H9 (cell line): ENCODE results near the gene LHFPL6. TPM values are rescaled to one million over a fixed set of nuclear protein-coding genes. Genes with fewer than 3 reads are reported as not detected.

ENCODE experiments used
- DNase-seq: peaks from one replicate; pipeline ENCODE4 v3.0.0-alpha.2; 2017
- H2AFZ ChIP-seq: one replicate; pipeline ENCODE4 v1.6.1; 2013; ENCODE audit warnings: mild to moderate bottlenecking, low read length, control low read depth, moderate library complexity
- H2AK5ac ChIP-seq: 2 replicates; pipeline ENCODE4 v1.6.1; 2013; ENCODE audit warnings: low read length, control low read depth, mixed read lengths; ENCODE audit not compliant: insufficient read length
- H2BK120ac ChIP-seq: one replicate; pipeline ENCODE4 v1.6.1; 2013; ENCODE audit warnings: low read depth, mild to moderate bottlenecking, low read length, control low read depth, inconsistent platforms; ENCODE audit not compliant: poor library complexity, severe bottlenecking
- H2BK12ac ChIP-seq: 2 replicates; pipeline ENCODE4 v1.6.1; 2013; ENCODE audit warnings: low read length, control low read depth, mixed read lengths, low read depth; ENCODE audit not compliant: insufficient read length
- H2BK15ac ChIP-seq: 2 replicates; pipeline ENCODE4 v1.6.1; 2013; ENCODE audit warnings: low read depth, low read length, control low read depth
- H2BK20ac ChIP-seq: one replicate; pipeline ENCODE4 v1.6.1; 2013; ENCODE audit warnings: low read depth, mild to moderate bottlenecking, low read length, control low read depth, inconsistent platforms; ENCODE audit not compliant: poor library complexity, severe bottlenecking
- H2BK5ac ChIP-seq: 2 replicates; pipeline ENCODE4 v1.6.1; 2013; ENCODE audit warnings: low read length, control low read depth, mixed read lengths; ENCODE audit not compliant: insufficient read length
- H3K14ac ChIP-seq: 2 replicates; pipeline ENCODE4 v1.6.1; 2013; ENCODE audit warnings: low read length, control low read depth; ENCODE audit not compliant: insufficient read depth
- H3K18ac ChIP-seq: 2 replicates; pipeline ENCODE4 v1.6.1; 2013; ENCODE audit warnings: low read depth, mild to moderate bottlenecking, mixed read lengths, low read length, control low read depth; ENCODE audit not compliant: insufficient read length
- H3K23ac ChIP-seq: 2 replicates; pipeline ENCODE4 v1.6.1; 2013; ENCODE audit warnings: low read length, control low read depth, mixed read lengths, low read depth; ENCODE audit not compliant: insufficient read length
- H3K23me2 ChIP-seq: 2 replicates; pipeline ENCODE4 v1.6.1; 2013; ENCODE audit warnings: low read depth, mild to moderate bottlenecking, mixed read lengths, low read length, control low read depth; ENCODE audit not compliant: insufficient read length, poor library complexity, severe bottlenecking
- H3K27ac ChIP-seq: 2 replicates; pipeline ENCODE4 v1.5.1; 2013; ENCODE audit warnings: low read length, control low read depth, mixed read lengths, low read depth; ENCODE audit not compliant: insufficient read length
- H3K27me3 ChIP-seq: 2 replicates; pipeline ENCODE4 v1.6.1; 2013; ENCODE audit warnings: low read length, control low read depth, inconsistent platforms; ENCODE audit not compliant: insufficient read depth
- H3K4ac ChIP-seq: 2 replicates; pipeline ENCODE4 v1.6.1; 2013; ENCODE audit warnings: low read depth, mild to moderate bottlenecking, control low read depth, inconsistent platforms, low read length, moderate library complexity
- H3K4me1 ChIP-seq: 2 replicates; pipeline ENCODE4 v1.6.1; 2013; ENCODE audit warnings: low read length, control low read depth, inconsistent platforms; ENCODE audit not compliant: insufficient read depth
- H3K4me2 ChIP-seq: 2 replicates; pipeline ENCODE4 v1.6.1; 2013; ENCODE audit warnings: low read length, control low read depth, mixed read lengths; ENCODE audit not compliant: insufficient read length, insufficient read depth
- H3K56ac ChIP-seq: 2 replicates; pipeline ENCODE4 v1.6.1; 2013; ENCODE audit warnings: low read depth, mild to moderate bottlenecking, mixed read lengths, low read length, control low read depth; ENCODE audit not compliant: insufficient read length
- H3K79me1 ChIP-seq: 2 replicates; pipeline ENCODE4 v1.6.1; 2013; ENCODE audit warnings: low read depth, mild to moderate bottlenecking, moderate library complexity, low read length, control low read depth, inconsistent platforms; ENCODE audit not compliant: insufficient read depth, poor library complexity, severe bottlenecking
- H3K79me2 ChIP-seq: 2 replicates; pipeline ENCODE4 v1.6.1; 2013; ENCODE audit warnings: low read length, control low read depth, inconsistent platforms; ENCODE audit not compliant: insufficient read depth
- H3K9ac ChIP-seq: 2 replicates; pipeline ENCODE4 v1.6.1; 2013; ENCODE audit warnings: low read length, control low read depth, mixed read lengths; ENCODE audit not compliant: insufficient read length; ENCODE audit errors: extremely low read depth
- H3K9me3 ChIP-seq: one replicate; pipeline ENCODE4 v1.6.1; 2013; ENCODE audit warnings: low read depth, low read length, inconsistent platforms; ENCODE audit not compliant: control insufficient read depth
- H3T11ph ChIP-seq: one replicate; pipeline ENCODE4 v1.6.1; 2013; ENCODE audit warnings: mild to moderate bottlenecking, low read length, control low read depth, inconsistent platforms
- H4K20me1 ChIP-seq: one replicate; pipeline ENCODE4 v1.6.1; 2013; ENCODE audit not compliant: control insufficient read depth, insufficient read length, insufficient read depth
- H4K5ac ChIP-seq: 2 replicates; pipeline ENCODE4 v1.6.1; 2013; ENCODE audit warnings: low read depth, mild to moderate bottlenecking, mixed read lengths, low read length, control low read depth; ENCODE audit not compliant: insufficient read length
- H4K8ac ChIP-seq: replicated peaks from 2 replicates; pipeline ENCODE4 v1.6.1; 2013; ENCODE audit warnings: low read length, control low read depth, mixed read lengths, low read depth; ENCODE audit not compliant: insufficient read length
- H4K91ac ChIP-seq: 2 replicates; pipeline ENCODE4 v1.6.1; 2013; ENCODE audit warnings: low read depth, mild to moderate bottlenecking, moderate library complexity, mixed read lengths, low read length, control low read depth; ENCODE audit not compliant: insufficient read length
- H3K27ac Mint-ChIP-seq, 3 experiments: 2 replicates in 2 of 3; 3 replicates in 1 of 3; pipeline ENCODE4 v1.8.0; 2020 to 2021; ENCODE audit warnings: mixed read lengths in 3 of 3, mild to moderate bottlenecking in 1 of 3, moderate library complexity in 1 of 3
- H3K27me3 Mint-ChIP-seq: 2 replicates; pipeline ENCODE4 v1.8.0; 2021; ENCODE audit warnings: low read depth, mild to moderate bottlenecking, moderate library complexity, mixed read lengths
- H3K36me3 Mint-ChIP-seq, 3 experiments: 2 replicates in 2 of 3; 3 replicates in 1 of 3; pipeline ENCODE4 v1.8.0; 2020 to 2021; ENCODE audit warnings: low read depth in 3 of 3, mixed read lengths in 3 of 3; ENCODE audit not compliant: insufficient read depth in 1 of 3
- H3K4me1 Mint-ChIP-seq, 2 experiments: 2 replicates each; pipeline ENCODE4 v1.8.0; 2020; ENCODE audit warnings: mixed read lengths in 2 of 2
- H3K4me3 Mint-ChIP-seq, 2 experiments: 2 replicates in 1 of 2; 3 replicates in 1 of 2; pipeline ENCODE4 v1.8.0; 2020 to 2021; ENCODE audit warnings: mild to moderate bottlenecking in 2 of 2, mixed read lengths in 2 of 2, moderate library complexity in 1 of 2
- H3K9me3 Mint-ChIP-seq, 2 experiments: 2 replicates in 1 of 2; 3 replicates in 1 of 2; pipeline ENCODE4 v1.8.0; 2020; ENCODE audit warnings: mild to moderate bottlenecking in 2 of 2, mixed read lengths in 2 of 2, moderate library complexity in 1 of 2
- WGBS: extraction: QIAGEN DNeasy Blood & Tissue Kit; methylation state at CpG from one replicate; pipeline ENCODE4 v1.1.7; 2013; ENCODE audit warnings: missing lambda C conversion rate, low lambda C conversion rate, mixed read lengths; ENCODE audit not compliant: insufficient read length; ENCODE audit errors: extremely low coverage; 5-methylcytosine and 5-hydroxymethylcytosine counted together
- total RNA-seq: library from RNA; stranded (reverse); gene quantifications from 2 replicates; pipeline ENCODE4 v1.2.1, GENCODE V29; 2021
- TF ChIP-seq, protein P1 (sequence below): fragments of 200-600 bp; sonication (generic); conservative IDR thresholded peaks from 3 replicates; pipeline ENCODE4 v1.8.0; 2021; ENCODE audit warnings: antibody characterized with exemption, mild to moderate bottlenecking

The LHFPL6 gene
- total RNA-seq, 1 experiment from 2014 or later, result 3.5 TPM

DNA sequence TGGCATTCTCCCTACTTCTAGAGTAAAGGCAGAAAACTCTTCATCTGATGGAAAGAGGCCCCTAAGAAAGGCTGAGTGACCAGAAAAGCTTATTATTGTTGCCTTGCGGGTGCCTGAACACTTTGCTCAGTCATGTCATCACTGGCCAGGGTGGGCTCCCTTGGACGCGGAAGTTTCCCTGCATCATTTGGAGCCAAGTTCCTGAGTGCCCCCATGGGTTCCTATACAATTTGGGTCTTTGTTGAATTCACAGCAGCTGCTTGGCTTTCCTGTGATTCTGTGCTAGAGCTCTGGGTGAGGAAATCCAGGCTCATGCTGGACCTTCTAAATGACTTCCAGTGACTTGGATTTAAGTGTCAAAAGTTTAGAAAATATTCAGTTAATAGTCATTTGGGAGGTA, 232.9 kb downstream of the LHFPL6 start:
- no peak overlapping the region for H4K5ac ChIP-seq
- H3K4me2 ChIP-seq, result no peak overlapping the region
- WGBS, result no CpG with 5 or more reads among the region's 3 CpGs
- H3K4me1 ChIP-seq, result no peaks in the 10 kb centered on the region
- no peak overlapping the region for H3K18ac ChIP-seq
- no peak overlapping the region for H3K27ac ChIP-seq
- no peak overlapping the region for H3K14ac ChIP-seq
- H2BK5ac ChIP-seq, result no peak overlapping the region
- no peak overlapping the region for H2AK5ac ChIP-seq
- H3K27me3 ChIP-seq, result no peaks in the 10 kb centered on the region
- H2AFZ ChIP-seq, result no peak overlapping the region
- no peak overlapping the region for H2BK15ac ChIP-seq
- no peaks in the 10 kb centered on the region for H3K79me2 ChIP-seq
- H3K9me3 ChIP-seq, result no peaks in the 10 kb centered on the region
- H3K9ac ChIP-seq, result no peak overlapping the region
- H3K23ac ChIP-seq, result no peak overlapping the region
- H3K4me1 Mint-ChIP-seq, result peaks cover 7% of the 10 kb centered on the region in 2 experiments
- H3K27me3 Mint-ChIP-seq, result peaks cover 100% of the 10 kb centered on the region
- no peak overlapping the region for H2BK20ac ChIP-seq
- H3K23me2 ChIP-seq, result no peaks in the 10 kb centered on the region
- H3K9me3 Mint-ChIP-seq, result no peaks in the 10 kb centered on the region
- no peaks in the 10 kb centered on the region for H4K20me1 ChIP-seq
- H2BK120ac ChIP-seq, result no peak overlapping the region
- DNase-seq, result no peak
- TF ChIP-seq, protein P1, sequence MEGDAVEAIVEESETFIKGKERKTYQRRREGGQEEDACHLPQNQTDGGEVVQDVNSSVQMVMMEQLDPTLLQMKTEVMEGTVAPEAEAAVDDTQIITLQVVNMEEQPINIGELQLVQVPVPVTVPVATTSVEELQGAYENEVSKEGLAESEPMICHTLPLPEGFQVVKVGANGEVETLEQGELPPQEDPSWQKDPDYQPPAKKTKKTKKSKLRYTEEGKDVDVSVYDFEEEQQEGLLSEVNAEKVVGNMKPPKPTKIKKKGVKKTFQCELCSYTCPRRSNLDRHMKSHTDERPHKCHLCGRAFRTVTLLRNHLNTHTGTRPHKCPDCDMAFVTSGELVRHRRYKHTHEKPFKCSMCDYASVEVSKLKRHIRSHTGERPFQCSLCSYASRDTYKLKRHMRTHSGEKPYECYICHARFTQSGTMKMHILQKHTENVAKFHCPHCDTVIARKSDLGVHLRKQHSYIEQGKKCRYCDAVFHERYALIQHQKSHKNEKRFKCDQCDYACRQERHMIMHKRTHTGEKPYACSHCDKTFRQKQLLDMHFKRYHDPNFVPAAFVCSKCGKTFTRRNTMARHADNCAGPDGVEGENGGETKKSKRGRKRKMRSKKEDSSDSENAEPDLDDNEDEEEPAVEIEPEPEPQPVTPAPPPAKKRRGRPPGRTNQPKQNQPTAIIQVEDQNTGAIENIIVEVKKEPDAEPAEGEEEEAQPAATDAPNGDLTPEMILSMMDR, result no peak
- H3K4me3 Mint-ChIP-seq, result no peak overlapping the region
- no peaks in the 10 kb centered on the region for H3K36me3 Mint-ChIP-seq
- no peak overlapping the region for H4K8ac ChIP-seq
- no peak overlapping the region for H2BK12ac ChIP-seq
- H3K4ac ChIP-seq, result no peak overlapping the region
- no peaks in the 10 kb centered on the region for H3K79me1 ChIP-seq
- H3T11ph ChIP-seq, result no peak overlapping the region
- H3K27ac Mint-ChIP-seq, result no peak overlapping the region
- no peak overlapping the region for H3K56ac ChIP-seq
- H4K91ac ChIP-seq, result no peak overlapping the region
